IPS-11a (cell line): ENCODE data around the gene MFGE8.
"Not testable (repeated sequence)": the region's sequence is repeated elsewhere in the genome, so short reads cannot be mapped to it uniquely, and the experiment has no call there.

ENCODE experiments used
- H3K4me3 ChIP-seq: one replicate; pipeline ENCODE4 v1.5.1; 2013; ENCODE audit warnings: low read depth, low read length, control low read depth

Gene MFGE8, protein sequence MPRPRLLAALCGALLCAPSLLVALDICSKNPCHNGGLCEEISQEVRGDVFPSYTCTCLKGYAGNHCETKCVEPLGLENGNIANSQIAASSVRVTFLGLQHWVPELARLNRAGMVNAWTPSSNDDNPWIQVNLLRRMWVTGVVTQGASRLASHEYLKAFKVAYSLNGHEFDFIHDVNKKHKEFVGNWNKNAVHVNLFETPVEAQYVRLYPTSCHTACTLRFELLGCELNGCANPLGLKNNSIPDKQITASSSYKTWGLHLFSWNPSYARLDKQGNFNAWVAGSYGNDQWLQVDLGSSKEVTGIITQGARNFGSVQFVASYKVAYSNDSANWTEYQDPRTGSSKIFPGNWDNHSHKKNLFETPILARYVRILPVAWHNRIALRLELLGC

DNA sequence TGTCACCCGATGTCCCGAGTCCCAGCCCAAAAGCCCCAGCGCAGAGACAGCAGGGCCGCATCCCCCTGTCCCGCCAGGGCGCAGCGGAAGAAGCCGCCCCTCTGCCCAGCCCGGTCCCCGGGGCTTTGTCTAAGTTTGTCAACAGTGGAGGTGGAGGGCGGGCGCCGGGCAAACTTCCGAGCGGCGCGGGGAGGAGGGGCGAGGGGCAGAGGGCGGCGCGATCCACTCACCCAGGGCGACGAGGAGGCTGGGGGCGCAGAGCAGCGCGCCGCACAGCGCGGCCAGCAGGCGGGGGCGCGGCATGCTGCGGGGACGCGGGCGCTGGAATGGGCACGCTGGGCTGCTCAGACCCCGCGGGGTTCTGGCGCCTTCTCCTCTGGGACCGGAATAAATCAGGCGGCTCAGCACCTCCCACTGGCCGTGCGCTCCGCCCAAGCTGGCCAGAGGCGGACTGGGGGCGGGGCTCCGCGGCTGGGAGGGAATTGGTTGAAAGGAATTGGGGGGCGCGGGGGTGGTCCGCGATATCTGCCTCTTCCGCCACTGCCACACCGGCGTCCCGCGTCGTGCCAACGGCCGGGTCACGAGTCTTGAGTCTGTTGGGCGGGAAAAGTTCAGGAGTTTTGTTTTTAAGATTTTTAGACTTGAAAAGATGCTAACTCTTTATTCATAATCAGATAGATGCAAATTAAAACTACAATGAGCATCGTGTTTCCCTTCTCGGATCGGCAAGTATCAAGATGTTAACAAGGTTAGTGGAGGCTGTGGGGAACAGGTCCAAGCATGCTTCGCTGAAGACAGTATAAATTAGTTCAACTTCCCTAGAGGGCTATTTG lies at the start of gene MFGE8:
MFGE8 (minus strand) TSS at position 363 of the 833 bp plus-strand sequence; CDS start at position 303, 60 bp downstream.
- peak within 1 kb of the TSS; percentile 77 for H3K4me3 ChIP-seq

DNA sequence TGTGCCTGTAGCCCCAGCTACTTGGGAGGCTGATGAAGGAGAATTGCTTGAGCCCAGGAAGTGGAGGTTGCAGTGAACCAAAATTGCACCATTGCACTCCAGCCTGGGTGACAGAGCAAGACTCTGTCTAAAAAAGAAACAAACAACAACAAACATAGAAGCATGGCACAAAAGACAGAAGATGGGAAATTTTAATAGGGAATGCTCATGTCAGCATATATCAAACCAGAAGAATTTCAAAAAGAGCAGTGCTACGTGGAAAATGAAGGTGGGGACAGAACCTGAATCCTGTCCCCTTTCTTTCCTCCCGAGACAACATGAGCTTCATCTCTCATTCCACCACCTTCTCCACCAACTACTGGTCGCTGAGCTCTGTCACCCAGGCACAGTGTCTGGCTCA lies 46.3 kb upstream of the MFGE8 start:
- H3K4me3 ChIP-seq, result no peak overlapping the region

DNA sequence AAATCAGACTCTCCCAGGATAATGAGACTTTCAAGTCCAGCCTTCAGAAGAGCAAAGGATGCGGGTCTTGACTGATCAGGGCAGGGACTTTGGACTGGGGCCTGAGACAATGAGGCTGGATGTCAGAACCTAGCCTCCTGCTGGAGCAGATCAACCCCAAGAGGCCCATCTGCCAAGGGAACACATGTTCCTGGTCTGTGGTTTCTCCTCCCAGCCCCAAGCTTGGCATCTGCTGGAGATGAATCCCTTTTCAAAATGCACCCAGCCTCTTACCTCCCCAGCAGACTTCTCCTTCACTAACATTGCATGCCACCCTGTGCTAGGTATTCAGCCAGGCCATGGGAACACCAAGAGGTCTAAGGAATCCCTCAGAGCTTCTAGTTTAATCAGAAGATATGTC lies 43.7 kb upstream of the MFGE8 start:
- no peak overlapping the region for H3K4me3 ChIP-seq

DNA sequence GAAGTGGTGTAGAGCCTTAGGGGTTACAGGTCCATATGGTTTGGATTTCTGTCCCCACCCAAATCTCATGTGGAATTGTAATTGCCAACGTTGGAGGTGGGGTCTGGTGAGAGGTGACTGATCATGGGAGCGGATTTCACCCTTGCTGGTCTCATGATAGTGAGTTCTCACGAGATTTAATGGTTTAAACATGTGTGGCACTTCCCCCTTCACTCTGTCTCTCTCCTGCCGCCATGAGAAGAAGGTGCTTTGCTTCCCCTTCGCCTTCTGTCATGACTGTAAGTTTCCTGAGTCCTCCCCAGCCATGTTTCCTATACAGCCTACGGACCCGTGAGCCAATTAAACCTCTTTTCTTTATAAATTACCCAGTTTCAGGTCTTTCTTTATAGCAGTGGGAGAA lies 43.1 kb upstream of the MFGE8 start:
- H3K4me3 ChIP-seq, result no peak overlapping the region

DNA sequence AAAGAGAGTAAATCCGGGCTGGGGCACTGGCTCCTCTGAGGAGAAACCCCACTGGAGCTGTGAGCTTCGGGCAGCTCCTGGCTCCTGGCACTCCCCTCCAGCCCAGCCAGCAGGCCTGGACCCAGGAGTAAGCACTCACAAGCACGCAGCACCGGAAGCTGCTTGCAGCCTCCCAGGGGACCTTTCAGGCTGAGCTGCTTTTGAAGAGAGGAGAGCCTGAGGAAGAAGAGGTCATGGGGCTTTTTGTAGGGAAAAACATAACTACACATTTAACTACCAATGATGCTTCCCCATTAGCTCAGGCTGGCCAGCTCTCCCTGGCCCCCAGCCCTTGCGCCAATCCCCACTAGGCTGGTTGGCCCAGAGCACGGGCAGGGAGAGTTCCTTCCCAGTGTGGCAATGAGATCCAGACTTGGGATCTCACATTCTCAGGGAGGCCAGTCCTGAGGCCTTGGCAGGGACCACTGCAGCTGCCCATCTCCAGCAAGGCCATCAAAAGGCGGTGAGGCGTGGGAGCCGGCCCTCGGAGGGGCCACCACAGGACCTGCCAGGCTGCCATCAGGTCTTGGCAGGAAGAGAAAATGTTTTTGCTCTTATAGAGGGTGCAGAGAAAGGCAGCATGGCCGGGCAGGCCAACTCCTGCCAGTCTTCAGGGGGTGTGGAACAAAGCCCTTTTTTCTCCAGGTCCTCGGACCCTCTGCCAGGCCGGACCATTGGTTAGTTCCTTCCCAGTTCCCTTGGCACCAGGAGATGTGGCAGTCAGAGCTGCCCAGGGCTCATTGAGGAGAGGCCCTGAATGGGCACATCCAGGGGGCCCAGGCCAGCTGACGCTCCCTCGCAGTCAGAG lies 41.5 kb upstream of the MFGE8 start:
- no peak overlapping the region for H3K4me3 ChIP-seq

DNA sequence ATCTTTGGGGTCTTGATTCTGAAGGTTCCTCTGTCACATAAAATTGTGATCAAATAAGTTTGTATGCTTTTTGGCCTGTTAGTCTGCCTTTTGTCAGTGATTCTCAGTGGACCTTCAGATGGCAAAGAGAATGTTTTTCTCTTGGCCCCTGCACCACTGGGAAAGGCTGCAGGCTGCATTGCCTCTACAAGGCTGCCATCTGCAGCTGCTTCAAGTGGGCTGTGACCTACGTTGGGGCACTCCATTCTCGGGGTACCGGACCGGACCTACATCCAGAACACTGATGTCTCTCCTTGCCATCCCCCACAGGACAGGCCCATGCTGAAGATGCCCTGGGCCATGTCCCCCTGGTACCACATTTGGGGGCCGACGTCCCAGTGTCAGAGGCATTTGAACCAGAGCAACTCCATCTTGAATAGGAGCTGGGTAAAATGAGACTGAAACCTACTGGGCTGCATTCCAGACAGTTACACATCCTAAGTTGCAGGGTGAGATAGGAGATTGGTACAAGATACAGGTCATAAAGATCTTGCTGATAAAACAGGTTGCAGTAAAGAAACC lies 37.5 kb upstream of the MFGE8 start:
- H3K4me3 ChIP-seq, result no peak overlapping the region

DNA sequence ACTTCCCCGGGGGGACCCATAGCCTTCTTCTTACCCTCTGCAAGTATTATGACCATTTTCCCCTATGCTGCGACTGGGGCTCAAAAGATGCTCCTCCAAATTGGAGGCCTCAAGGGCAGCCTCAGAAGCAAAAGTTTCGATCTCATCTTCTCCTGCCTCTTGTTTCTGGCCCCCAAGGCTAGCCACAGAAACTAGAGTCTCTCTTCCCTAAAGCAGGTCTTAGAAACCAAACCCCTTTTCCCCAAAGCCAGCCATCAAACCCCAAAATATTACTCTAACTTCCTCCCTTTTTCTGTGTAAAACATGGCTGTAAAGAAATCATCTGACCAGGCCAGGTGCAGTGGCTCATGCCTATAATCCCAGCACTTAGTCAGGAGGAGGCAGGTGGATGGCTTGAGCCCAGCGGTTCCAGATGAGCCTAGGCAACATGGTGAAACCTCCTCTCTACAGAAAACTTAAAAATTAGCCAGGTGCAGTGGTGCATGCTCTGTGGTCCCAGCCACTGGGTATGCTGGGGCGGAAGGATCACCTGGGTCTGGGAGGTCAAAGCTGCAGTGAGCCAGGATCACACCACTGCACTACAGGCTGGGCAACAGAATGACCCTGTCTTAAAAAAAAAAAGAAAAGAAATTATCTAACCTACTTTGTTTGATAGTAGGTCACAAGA lies 36.7 kb upstream of the MFGE8 start:
- no peak overlapping the region for H3K4me3 ChIP-seq

DNA sequence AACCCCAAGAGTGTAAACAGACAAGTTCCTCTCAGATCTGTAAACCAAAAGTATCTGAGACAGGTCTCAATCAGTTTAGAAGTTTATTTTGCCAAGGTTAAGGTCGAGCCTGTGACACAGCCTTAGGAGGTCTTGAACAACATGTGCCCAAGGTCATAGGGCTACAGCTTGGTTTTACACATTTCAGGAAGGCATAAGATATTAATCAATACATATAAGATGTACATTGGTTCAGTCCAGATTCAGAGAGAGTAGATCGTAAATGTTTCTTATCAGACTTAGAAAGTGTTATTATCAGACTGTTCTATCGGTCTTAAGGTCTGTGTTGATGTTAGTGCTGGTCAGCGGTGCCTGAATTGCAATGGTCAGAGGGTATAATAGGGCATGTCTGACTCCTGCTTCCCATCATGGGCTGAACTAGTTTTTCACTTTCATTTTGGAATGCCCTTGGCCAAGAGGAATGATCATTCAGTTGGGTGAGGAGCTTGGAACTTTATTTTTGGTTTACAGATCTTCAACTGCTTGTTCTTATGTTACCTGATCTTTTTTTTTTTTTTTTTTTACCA lies 27.0 kb upstream of the MFGE8 start:
- no peak overlapping the region for H3K4me3 ChIP-seq

DNA sequence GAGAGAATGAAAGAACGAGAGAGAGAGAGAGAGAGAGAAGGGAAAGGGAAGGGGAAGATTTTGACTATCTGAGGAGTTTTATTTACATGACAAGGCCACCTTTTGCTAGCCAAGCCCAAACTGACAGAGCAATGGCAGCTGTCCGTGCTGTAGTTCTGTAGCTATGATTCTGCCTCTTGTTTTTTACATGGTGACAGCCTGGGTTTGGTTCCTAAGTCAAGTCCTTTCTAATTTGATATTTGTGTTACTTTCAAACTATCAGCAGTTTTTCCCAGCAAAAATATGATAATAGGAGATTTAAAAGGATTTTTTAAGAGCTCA lies 26.3 kb upstream of the MFGE8 start:
- H3K4me3 ChIP-seq, result no peak overlapping the region

DNA sequence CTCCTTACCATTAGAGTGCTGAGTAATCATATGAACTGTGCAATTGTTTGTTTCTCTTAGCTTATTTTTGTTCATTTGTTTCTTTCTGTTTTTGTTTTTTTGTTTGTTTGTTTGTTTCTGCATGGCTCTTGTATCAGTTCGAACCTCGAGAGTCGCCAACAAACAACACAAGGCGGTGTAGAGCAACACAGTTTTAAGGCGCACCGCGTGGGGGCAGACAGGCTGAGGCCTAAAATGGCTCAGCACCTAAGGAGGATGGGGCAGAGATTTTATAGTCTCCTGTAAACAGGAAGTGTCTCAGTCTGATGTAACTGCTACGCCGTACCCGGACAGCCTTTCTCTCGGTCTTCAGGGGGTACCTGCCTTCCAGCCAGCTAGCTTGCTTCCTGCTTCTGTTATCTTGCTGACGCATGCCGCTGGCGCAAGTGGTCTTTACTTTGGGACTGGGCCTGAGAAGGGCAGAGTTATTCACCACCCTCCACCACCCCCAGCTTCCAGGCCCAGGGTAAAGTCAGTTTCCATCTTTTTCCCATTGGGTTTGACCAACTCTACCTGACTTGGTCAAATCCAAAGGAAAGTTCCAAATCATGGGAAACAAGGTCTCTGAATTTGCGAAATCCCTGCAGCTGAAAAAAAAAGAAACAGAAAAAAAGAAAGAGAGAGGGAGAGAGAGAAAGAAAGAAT lies 25.8 kb upstream of the MFGE8 start:
- no peak overlapping the region for H3K4me3 ChIP-seq

DNA sequence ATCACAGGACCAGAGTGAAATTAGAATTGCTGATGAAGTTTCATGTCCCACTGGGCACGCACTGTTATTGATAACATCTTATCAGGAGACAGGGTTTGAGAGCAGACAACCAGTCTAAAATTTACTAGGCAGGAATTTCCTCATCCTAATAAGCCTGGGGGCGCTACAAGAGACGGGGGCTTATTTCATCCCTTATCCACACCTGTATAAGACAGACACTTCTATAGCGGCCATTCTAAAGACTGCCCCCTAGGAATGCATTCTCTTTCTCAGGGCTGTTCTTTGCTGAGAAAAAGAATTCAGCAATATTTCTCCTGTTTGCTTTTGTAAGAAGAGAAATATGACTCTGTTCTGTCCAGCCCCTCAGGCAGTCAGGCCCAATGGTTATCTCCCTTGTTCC lies 21.3 kb upstream of the MFGE8 start:
- H3K4me3 ChIP-seq, result not testable (repeated sequence)

DNA sequence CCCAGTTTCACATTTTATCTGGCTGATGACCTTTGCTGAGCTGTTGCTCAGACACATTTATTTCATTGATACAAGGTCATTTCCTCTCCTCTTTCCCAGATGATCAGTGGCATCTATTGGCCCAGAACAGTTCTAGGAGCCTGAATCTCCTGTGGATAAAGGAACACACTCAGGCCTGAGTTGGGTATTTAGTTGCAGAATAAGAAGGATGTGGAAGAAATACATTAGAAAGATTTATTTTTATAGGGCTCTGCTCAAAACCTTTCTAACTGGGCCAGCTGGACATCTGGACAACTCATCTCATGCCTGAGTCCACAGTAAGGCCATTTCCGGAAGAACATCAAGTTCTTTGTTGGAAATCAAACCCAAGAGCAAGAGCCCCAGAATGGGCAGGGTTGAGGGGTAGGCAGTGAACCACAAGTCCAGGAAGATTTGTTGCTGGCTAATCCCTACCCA lies 19.7 kb upstream of the MFGE8 start:
- H3K4me3 ChIP-seq, result no peak overlapping the region

DNA sequence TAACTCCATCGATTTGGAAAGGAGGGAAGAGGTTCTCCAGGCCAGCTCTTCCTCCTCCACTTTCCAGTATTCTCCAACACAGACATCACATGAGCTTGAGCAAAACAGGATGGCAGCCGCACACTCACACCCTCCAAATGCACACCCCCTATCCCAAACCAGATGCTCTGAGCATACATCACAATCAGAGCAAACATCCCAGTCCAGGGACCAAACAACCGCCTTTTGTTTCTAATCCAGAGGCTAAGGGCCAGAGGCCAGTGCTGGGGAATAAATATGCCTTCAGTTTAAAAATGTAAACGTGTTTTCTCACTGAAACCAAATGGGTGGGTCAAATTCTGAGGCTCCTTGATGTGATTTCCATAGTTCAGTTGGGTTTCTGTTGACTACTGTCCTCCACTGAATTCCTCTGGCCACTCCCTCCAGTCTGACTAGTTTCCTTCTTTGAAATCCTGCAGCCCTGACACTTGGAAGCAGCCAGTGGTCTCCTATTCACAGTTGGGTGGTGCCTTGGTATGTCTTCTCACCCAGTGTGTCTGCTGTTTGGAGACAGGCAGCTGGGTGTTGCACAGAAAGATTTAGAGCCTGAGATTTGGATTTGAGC lies 19.2 kb upstream of the MFGE8 start:
- no peak overlapping the region for H3K4me3 ChIP-seq

DNA sequence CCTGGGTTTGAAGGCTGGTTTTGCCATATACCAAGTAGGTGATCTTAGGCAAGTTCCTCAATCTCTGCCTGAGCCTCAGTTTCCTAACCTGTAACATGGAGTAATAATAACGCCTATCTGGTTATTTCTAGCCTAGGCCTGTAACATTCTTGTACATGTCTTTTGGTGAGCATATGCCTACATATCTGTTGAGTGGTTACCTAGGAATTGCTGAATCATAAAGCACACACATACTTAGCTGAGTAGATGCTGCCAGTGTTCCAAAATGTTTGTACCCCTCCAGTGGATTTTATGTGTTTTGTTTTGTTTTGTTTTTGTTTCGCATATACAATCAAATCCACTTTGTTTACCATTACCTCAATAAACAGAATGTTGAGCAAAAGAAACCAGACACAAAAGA lies 17.4 kb upstream of the MFGE8 start:
- no peak overlapping the region for H3K4me3 ChIP-seq

DNA sequence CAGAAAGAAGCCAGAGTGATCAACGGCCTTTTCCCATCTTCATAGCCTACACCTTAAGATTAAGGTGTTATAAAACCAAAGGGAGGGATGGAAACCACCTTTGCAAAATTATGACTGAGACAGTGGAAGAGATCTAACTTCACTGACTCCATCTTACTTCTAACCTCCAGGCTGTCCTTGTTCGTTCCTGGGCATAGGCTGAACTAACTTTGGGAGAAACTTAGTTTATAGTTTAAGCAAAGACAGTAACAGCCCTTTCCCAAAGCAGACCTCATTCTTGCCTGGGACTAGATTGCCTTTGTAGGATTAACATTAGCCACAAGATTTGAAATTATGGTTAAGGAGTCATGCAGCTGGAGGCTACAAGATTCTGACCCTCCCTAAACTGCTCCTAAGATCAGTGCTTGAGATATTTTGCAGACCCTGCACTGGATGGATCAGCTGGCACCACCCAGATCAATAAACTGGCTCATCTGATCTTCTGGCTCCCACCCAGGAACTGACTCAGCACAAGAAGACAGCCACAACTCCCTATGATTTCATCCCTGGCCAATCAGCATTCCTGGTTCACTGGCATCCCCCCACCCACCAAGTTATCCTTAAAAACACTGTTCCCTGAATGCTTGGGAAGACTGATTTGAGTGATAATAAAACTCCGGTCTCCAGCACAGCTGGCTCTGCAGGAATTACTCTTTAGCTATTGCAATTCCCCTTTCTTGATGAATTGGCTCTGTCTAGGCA lies 16.3 kb upstream of the MFGE8 start:
- H3K4me3 ChIP-seq, result not testable (repeated sequence)

DNA sequence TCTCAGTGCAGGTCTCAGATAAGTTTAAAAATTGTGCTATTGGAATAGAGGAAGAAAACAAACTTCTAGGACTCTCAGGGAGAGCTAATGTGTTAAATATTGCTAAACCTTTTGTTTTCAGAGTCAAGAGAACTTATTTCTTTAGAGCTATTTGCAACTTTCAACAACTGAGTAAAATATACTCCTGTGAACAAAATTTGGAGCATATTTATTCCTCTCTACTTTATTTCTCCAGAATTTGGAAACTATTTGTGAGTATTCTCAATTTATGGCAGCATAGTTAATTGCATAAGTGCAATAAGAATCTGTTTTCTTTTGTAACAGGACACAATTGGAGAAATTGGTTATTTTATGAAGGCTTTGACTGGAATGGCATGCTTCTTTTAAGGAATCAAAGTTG lies 15.0 kb upstream of the MFGE8 start:
- not testable (repeated sequence) for H3K4me3 ChIP-seq

DNA sequence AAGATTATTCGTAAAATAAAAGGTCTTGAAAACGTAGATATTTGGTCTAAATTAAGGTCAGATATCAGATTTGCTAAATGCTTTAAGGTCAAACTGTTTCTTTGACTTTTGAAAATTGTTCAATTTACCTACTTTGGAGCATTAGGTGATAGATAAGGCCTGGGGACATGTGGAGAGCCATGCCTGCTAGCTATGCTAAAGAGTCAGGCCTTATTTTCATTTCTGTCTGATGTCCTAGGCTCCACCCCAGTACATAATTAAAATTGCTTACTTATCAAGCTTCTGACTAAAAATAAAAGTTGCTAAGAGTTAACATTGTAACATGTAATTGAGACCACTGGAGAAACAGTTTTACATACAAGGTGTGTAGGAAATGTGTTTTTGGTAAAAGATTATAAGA lies 12.5 kb upstream of the MFGE8 start:
- H3K4me3 ChIP-seq, result not testable (repeated sequence)

DNA sequence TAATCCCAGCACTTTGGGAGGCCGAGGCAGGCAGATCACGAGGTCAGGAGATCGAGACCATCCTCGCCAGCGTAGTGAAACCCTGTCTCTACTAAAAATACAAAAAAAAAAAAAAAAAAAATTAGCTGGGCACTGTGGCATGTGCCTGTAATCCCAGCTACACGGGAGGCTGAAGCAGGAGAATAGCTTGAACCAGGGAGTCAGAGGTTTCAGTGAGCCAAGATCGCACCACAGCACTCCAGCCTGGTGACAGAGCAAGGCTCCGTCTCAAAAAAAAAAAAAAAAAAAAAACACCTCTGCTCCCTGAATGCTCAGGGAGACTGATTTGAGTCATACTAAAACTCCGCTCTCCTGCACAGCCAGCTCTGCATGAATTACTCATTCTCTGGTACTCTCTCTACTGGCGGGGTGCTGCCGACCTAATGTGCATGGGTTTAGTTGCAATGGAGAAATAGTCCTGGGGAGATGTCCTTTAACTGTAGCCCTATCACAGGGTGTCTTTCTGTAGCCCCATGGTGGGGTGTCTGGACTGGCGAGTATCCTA lies 7.8 kb upstream of the MFGE8 start:
- H3K4me3 ChIP-seq, result not testable (repeated sequence)
